HTERT RPE-1 (cell line): ENCODE data around the gene WDR70.
"Not testable (repeated sequence)": the region's sequence is repeated elsewhere in the genome, so short reads cannot be mapped to it uniquely, and the experiment has no call there.

ENCODE experiments used
- in situ Hi-C: fragments of 300-500 bp; cut with MboI; formaldehyde crosslinking; loops from 4 replicates; pipeline ENCODE4 v1.14.3; 2020; ENCODE audit warnings: low sequenced_read_pairs

WDR70 gene

GRCh38 chr5:37668524-37669047 lies 289.5 kb downstream of the WDR70 start:
- in situ Hi-C loops: no loop called here

DNA sequence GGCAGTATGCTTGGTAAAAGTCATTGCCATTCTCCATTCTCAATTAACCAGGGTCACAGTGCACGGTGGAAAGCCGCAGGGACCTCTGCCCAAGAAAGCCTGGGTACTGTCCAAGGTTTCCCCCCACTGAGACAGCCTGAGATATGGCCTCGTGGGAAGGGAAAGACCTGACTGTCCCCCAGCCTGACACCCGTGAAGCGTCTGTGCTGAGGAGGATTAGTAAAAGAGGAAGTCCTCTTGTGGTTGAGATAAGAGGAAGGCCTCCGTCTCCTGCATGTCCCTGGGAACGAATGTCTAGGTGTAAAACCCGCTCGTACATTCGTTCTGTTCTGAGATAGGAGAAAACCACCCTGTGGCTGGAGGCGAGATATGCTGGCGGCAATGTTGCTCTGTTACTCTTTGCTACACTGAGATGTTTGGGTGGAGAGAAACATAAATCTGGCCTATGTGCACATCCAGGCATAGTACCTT lies 293.0 kb downstream of the WDR70 start:
- in situ Hi-C loops: not testable (repeated sequence)

DNA sequence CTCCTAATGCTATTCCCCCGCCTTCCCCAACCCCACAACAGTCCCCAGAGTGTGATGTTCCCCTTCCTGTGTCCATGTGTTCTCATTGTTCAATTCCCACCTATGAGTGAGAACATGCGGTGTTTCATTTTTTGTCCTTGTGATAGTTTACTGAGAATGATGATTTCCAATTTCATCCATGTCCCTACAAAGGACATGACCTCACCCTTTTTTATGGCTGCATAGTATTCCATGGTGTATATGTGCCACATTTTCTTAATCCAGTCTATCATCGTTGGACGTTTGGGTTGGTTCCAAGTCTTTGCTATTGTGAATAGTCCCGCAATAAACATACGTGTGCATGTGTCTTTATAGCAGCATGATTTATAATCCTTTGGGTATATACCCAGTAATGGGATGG lies 295.2 kb downstream of the WDR70 start:
- in situ Hi-C loops: not testable (repeated sequence)

DNA sequence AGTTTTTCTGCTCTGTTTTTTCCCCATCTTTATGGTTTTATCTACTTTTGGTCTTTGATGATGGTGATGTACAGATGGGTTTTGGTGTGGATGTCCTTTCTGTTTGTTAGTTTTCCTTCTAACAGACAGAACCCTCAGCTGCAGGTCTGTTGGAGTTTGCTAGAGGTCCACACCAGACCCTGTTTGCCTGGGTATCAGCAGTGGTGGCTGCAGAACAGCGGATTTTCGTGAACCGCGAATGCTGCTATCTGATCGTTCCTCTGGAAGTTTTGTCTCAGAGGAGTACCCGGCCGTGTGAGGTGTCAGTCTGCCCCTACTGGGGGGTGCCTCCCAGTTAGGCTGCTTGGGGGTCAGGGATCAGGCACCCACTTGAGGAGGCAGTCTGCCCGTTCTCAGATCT lies 300.2 kb downstream of the WDR70 start:
- in situ Hi-C loops: not testable (repeated sequence)

DNA sequence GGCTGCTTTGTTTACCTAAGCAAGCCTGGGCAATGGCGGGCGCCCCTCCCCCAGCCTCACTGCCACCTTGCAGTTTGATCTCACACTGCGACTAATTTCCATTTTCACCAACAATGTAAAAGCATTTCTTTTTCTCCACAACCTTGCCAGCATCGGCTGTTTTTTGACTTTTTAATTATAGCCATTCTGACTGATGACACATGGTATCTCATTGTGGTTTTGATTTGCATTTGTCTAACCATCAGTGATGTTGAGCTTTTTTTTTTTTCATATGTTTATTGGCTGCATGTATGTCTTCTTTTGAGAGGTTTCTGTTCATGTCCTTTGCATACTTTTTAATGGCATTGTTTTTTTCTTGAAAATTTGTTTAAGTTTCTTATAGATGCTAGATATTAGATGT lies 300.8 kb downstream of the WDR70 start:
- in situ Hi-C loops: not testable (repeated sequence)

GRCh38 chr5:37683072-37683471 lies 304.0 kb downstream of the WDR70 start:
- in situ Hi-C loops: no loop called here

GRCh38 chr5:37685211-37685610 lies 306.1 kb downstream of the WDR70 start:
- in situ Hi-C loops: no loop called here

- in situ Hi-C loops: no loop called here
These were observed 306.7 kb downstream of the WDR70 start for GRCh38 chr5:37685816-37686215.

GRCh38 chr5:37688925-37689324 lies 309.8 kb downstream of the WDR70 start:
- in situ Hi-C loops: not testable (repeated sequence)

GRCh38 chr5:37694333-37694732 lies 315.2 kb downstream of the WDR70 start:
- in situ Hi-C loops: not testable (repeated sequence)

DNA sequence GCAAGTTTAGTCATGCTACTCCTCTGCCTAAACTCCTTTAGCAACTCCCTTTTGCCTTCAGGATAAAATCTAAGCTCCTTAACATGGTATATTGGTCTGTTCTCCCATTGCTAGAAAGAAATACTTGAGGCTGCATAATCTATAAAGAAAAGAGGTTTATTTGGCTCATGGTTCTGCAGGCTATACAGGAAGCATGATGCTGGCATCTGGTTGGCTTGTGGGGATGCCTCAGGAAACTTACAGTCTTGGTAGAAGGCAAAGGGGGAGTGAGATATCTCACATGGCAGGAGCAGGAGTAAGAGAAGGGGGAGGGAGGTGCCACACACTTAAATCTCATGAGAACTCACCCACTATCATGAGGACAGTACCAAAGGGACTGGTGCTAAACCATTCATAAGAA lies 315.7 kb downstream of the WDR70 start:
- in situ Hi-C loops: no loop called here

GRCh38 chr5:37695647-37696046 lies 316.5 kb downstream of the WDR70 start:
- in situ Hi-C loops: no loop called here

DNA sequence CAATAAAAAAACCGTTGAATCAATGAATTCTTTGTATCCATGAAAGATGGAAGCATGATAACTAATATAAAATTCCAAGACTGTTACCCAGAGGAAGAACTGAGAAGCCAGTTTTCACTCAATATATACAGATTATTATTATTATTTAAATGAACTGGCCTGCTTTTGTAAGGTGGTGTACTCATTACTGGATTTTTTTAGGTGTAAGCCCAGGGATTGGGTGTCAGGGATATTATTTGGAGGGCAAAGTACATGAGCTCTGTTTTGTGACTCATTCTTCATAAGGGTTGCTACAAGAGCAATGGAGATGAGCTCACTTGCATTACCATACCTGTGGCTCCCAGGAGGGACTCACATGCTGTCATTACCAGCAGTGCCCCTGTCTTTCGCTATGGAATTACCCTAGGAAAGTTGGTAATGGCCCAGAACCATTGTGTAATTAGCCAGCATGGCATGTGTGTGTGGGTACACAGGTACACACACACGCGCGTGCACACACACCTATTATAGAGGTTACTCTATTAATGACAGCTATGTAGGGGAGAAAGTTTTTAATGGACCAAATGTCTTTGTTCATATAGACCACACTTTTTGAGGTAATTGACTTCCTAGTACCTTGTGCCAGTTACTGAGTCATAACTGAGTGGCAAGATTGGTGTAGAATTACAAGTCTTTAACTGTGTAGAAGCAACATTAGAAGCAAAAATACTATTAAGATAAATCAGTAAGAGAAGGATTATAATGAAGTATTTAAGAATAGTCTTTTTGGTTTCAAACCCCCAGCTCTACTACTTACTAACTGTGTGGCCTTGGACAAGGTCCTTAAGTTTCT lies 317.3 kb downstream of the WDR70 start:
- in situ Hi-C loops: no loop called here

DNA sequence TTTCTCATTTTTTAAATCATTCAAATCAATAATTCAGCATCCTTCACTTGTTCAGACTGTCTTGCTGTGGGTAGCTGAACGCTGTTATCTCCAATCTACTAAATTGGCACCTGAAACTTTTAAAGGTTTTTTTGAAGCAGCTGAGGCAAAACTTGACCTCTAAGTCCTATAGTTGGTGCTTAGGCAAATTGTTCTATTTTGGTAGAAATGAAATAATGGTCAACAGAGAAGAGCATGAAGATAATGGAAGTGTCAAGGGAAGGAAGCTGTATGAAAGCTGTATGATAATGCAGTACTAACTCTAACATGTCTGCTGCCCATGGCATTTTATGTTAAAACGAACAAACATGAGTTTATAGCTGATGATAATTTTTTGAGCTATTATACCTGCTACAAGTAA lies 322.8 kb downstream of the WDR70 start:
- in situ Hi-C loops: no loop called here

GRCh38 chr5:37703841-37704241 lies 324.7 kb downstream of the WDR70 start:
- in situ Hi-C loops: no loop called here

DNA sequence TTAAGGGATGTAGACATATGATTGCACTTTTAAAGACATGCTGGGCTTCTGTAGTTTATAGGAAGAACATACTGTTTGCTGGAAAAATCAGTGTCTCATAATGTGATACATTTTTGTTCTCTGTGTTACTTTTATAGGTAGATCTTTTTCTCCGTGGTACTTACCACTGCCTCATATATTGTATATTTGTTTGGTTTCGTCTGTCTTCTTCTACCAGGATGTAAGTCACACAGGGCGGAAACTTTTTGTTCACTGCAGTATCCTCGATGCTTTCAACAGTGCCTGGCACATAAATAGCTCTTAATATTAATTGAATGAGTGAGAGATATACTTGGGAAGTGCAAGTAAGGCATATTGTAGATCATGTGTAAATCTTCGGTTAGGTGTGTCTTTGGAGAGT lies 325.3 kb downstream of the WDR70 start:
- in situ Hi-C loops: no loop called here

GRCh38 chr5:37709020-37709419 lies 329.9 kb downstream of the WDR70 start:
- in situ Hi-C loops: no loop called here

DNA sequence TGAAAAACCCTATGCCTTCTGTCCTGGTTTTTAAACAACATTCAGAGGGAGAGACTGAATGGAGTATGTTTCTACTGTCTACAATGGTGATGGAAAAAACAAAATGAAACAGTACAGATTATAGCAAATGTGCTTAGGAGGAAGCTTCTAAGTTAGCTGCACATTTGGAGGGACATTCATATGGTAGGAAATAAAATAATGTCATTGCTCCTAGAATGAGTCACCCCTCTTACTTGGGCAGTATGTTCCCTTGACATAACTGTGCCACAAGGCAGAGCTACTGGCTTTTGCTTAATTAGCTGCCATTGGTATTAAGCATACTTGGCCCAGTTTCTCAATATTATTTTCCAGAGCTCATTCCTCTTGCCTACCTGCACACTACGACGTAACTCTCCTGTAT lies 331.8 kb downstream of the WDR70 start:
- in situ Hi-C loops: no loop called here

- in situ Hi-C loops: no loop called here
These were observed 333.6 kb downstream of the WDR70 start for GRCh38 chr5:37712750-37713149.

DNA sequence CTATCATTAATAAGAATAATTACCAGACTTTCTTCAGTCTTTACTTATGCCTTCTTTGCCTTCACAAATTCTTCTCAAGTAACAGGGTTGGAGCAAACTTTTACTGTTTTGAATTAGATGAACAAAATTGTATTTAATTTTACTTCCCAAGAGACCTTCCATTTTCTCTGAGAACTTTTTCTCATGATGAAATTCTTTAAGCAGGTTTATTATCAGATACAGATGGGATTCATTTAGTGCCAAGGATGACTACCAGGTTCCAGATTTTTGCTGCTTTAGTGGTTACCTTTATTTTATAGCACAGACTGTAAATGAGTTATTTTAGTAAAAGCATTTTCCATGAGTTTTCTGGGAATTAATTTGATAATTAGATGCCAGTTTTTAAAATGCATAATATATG lies 335.6 kb downstream of the WDR70 start:
- in situ Hi-C loops: no loop called here

DNA sequence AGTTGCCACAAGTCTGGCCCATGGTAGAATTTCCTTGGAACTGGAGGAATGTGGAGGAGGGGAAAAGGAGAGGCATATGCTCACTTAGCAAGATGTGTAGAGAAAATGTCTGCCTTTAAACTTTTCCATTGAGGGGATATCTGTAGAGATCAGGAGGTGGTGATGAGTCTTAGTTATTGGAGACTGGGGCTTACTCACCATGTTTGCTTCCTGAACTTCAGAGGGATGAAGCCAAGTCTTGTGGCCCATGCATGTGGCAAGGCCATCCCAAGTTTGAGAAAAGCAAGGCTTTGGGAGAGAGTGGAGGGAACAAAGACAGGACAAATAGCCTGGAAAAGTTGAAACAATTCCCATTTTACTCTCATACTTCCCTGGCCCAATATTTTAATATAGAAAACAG lies 336.2 kb downstream of the WDR70 start:
- in situ Hi-C loops: no loop called here

DNA sequence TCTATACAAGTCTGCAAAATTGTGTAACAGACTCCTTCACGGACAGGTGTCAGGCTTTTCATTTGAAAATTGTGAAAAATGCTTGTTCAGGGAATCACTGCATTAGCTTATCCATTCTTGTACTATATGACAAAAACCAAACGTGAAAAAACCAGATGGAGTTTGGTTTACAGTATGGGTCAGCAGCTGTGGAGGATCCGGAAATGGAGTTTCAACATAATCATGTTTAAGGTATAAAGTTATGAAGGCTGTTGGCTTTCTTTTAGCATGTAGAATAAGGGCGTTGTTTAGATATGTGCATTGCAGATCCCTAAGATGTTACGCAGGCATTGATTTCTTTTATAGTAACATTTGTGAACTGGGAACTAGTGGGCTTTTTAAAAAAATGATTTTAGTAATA lies 336.9 kb downstream of the WDR70 start:
- in situ Hi-C loops: no loop called here

- in situ Hi-C loops: no loop called here
These were observed 337.3 kb downstream of the WDR70 start for GRCh38 chr5:37716405-37716804.
